Right lobe of liver (tissue), 4 donors: ENCODE results near the gene ZBTB21.

Experiments used
- POLR2A ChIP-seq: fragments of 450-650 bp; IDR thresholded peaks from one replicate; pipeline ENCODE4 v1.6.1; 2017; ENCODE audit warnings: antibody characterized with exemption, mild to moderate bottlenecking
- TF ChIP-seq, protein P1 (sequence below), 4 donors: fragments of 200-600 bp in 3 of 4; fragments of 450-650 bp in 1 of 4; IDR thresholded peaks; one replicate each; pipeline versions ENCODE4 v1.5.1 to v1.8.0; 2016 to 2022; ENCODE audit warnings: antibody characterized with exemption in 4 of 4, mild to moderate bottlenecking in 2 of 4
- donor health status: DM: no; HTN: no; CAD: no.
- donor health status: DM: no; HTN: no; CAD: no.
- donor health status: DM: no; HTN: yes; CAD: no.

DNA sequence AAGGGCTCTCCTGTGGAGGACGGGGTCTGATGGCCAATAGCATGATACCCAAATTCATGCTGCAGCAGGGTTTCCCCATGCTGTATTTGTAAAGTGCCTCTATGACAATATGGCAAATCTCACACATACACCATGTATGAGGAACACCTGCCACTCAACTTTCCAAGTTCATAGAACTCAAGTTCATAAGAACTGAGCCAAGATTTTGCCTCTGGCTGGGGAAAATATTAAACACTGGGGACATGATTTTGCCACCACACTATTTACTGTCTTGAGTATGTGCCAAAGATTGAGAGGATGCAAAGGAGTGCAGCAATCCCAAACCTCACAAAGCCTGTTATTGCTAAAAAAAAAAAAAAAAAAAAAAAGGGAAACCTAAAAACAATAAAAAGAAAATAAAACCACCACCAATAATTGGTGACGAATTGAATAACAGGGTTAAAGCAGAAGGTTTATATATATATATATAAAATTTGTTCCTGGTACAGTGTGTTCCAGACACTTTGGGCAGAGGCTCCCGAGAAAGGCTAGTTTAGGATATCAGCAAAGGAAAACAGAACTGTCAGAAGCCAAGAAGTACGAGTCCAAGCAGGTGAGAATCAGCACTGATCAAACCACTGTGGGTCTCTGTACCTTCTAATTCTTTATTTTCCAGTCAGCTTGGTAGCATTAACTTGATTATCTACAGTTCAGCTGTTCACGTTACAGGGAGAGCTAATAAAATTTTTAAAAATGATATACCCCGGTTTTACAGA is 24.3 kb downstream of the ZBTB21 start:
- TF ChIP-seq, protein P1, sequence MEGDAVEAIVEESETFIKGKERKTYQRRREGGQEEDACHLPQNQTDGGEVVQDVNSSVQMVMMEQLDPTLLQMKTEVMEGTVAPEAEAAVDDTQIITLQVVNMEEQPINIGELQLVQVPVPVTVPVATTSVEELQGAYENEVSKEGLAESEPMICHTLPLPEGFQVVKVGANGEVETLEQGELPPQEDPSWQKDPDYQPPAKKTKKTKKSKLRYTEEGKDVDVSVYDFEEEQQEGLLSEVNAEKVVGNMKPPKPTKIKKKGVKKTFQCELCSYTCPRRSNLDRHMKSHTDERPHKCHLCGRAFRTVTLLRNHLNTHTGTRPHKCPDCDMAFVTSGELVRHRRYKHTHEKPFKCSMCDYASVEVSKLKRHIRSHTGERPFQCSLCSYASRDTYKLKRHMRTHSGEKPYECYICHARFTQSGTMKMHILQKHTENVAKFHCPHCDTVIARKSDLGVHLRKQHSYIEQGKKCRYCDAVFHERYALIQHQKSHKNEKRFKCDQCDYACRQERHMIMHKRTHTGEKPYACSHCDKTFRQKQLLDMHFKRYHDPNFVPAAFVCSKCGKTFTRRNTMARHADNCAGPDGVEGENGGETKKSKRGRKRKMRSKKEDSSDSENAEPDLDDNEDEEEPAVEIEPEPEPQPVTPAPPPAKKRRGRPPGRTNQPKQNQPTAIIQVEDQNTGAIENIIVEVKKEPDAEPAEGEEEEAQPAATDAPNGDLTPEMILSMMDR (IDR thresholded peaks at IDR 0.05) = no peak
- no peak for TF ChIP-seq POLR2A
